ENCODE measurements around the gene TBCK. TPM values are rescaled to one million over a fixed set of nuclear protein-coding genes. Genes with fewer than 3 reads are reported as not detected.

Gene TBCK
- total RNA-seq, 2 donors from 2014 or later: 32.9 to 46.3 TPM

GRCh38 chr4:106002994-106003393 lies 313.0 kb downstream of the TBCK start:
- no peak for DNase-seq (ENCODE audit: low spot score)

DNA sequence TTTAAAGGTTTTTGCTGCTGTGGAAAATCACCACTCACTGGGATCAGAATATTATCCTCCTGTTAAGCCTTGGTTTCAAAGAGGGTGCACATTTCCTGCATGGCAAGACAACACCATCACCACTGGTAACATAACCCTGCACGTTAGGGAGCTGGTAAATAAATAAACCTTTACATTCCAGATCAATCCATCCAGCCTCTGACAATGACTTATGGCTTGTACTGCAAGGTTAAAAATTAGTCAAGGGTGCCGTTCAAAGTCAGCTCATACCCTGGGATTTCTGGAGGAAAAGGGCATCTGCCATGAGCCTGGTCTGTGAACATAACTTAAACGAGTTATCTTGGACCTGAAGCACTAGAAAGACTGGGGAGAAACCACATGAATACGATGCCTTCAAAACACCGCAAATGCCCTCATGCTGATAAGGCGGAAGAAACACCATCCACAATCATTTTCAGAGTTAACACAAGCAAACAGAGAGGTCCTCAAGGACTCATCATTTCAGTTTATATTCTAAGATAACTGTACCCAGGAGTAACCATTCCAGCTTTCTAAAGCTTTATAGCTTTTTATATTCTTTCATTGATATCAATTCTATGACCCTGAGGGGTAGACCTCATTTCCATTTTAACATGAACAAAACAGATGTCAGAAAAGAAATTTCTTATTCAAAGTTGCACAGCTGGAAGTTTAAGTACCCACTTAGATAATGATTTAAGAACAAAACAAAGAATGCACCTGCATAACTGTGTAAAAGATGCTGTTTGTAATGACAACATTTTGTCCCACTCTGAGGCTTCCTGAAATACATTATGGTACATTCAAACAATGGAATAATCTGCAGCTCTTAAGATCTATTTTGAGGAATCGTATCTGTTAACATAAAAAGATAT lies 317.6 kb downstream of the TBCK start:
- Histone ChIP-seq H3K9me3 (no peaks in the 10 kb centered on the region), H3K36me3 (no peaks in the 10 kb centered on the region), H3K4me1 (ENCODE audit: control insufficient read depth in 1 of 2, low read depth in 2 of 2) (no peaks in the 10 kb centered on the region), H3K27me3 (replicated peaks; ENCODE audit: insufficient read depth) (no peaks in the 10 kb centered on the region), H3K27ac (no peak overlapping the region), H3K4me3 (no peak overlapping the region)
- no peak for TF ChIP-seq CTCF (IDR thresholded peaks at IDR 0.05)
- ATAC-seq (ENCODE audit: insufficient number of reproducible peaks, low FRiP score, low read depth) (no peak), DNase-seq (ENCODE audit: low spot score) (no peak)

More at GRCh38 chr4:106002994-106003393, 313.0 kb downstream of the TBCK start:
- Histone ChIP-seq H3K36me3 (no peaks in the 10 kb centered on the region), H3K4me3 (no peak overlapping the region), H3K4me1 (ENCODE audit: control insufficient read depth in 1 of 2, low read depth in 2 of 2) (no peaks in the 10 kb centered on the region), H3K27me3 (replicated peaks; ENCODE audit: insufficient read depth) (no peaks in the 10 kb centered on the region), H3K9me3 (no peaks in the 10 kb centered on the region), H3K27ac (no peak overlapping the region)
- TF ChIP-seq CTCF (IDR thresholded peaks at IDR 0.05): no peak
- ATAC-seq (ENCODE audit: insufficient number of reproducible peaks, low FRiP score, low read depth): no peak

DNA sequence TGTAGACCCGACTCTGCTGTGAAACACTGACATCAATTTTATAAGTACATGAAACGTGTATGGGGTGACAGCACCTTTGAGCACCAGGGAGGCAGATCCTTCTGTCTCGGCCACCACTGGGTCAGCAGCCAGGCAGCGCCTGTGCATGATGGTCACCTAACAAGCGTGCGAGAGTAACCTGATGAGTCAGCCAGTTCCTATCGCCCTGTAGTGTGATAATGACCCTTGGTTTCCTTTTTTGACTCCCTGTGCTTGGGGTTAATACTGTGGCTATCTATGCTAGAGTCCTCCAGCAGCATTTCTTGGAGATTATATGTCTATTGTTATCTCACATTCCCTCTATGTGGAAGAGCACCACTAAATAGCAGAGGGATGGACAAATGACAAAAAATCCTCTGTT lies 319.2 kb downstream of the TBCK start:
- DNase-seq (ENCODE audit: low spot score): no peak
- no peaks in the 10 kb centered on the region for H3K27me3 ChIP-seq (replicated peaks; ENCODE audit: insufficient read depth)
- H3K27ac ChIP-seq: no peak overlapping the region
- H3K9me3 ChIP-seq: no peaks in the 10 kb centered on the region
- TF ChIP-seq CTCF (IDR thresholded peaks at IDR 0.05): no peak
- H3K4me1 ChIP-seq (ENCODE audit: control insufficient read depth in 1 of 2, low read depth in 2 of 2): no peaks in the 10 kb centered on the region
- H3K36me3 ChIP-seq: no peaks in the 10 kb centered on the region
- no peak for ATAC-seq (ENCODE audit: insufficient number of reproducible peaks, low FRiP score, low read depth)
- no peak overlapping the region for H3K4me3 ChIP-seq

- Histone ChIP-seq H3K27me3 (replicated peaks; ENCODE audit: insufficient read depth) (no peaks in the 10 kb centered on the region), H3K4me1 (ENCODE audit: control insufficient read depth in 1 of 2, low read depth in 2 of 2) (peaks cover 0 to 15% of the 10 kb centered on the region in 2 donors), H3K27ac (no peak overlapping the region), H3K36me3 (no peaks in the 10 kb centered on the region), H3K9me3 (no peaks in the 10 kb centered on the region), H3K4me3 (no peak overlapping the region)
- no peak for TF ChIP-seq CTCF (IDR thresholded peaks at IDR 0.05)
- ATAC-seq (ENCODE audit: insufficient number of reproducible peaks, low FRiP score, low read depth) (no peak), DNase-seq (ENCODE audit: low spot score) (no peak)
These were observed 321.0 kb downstream of the TBCK start for GRCh38 chr4:105994841-105995501.

GRCh38 chr4:105994061-105994460 lies 321.9 kb downstream of the TBCK start:
- ATAC-seq (ENCODE audit: insufficient number of reproducible peaks, low FRiP score, low read depth) (no peak), DNase-seq (ENCODE audit: low spot score) (no peak)
- H3K36me3 ChIP-seq: no peaks in the 10 kb centered on the region
- H3K27me3 ChIP-seq (replicated peaks; ENCODE audit: insufficient read depth): no peaks in the 10 kb centered on the region
- H3K9me3 ChIP-seq: no peaks in the 10 kb centered on the region
- H3K4me1 ChIP-seq (ENCODE audit: control insufficient read depth in 1 of 2, low read depth in 2 of 2): peaks cover 0 to 25% of the 10 kb centered on the region in 2 donors
- TF ChIP-seq CTCF (IDR thresholded peaks at IDR 0.05): no peak
- H3K27ac ChIP-seq: no peak overlapping the region
- no peak overlapping the region for H3K4me3 ChIP-seq
